Measurements from ENCODE around the gene KLHL9. TPM values are rescaled to one million over a fixed set of nuclear protein-coding genes. Genes with fewer than 3 reads are reported as not detected.

The KLHL9 gene
- total and polyA plus RNA-seq, 2 of the 13 experiments (the other 11 are each of a cell fraction or from before 2014, with no cell fraction given) = 8.7 to 17.7 TPM

DNA sequence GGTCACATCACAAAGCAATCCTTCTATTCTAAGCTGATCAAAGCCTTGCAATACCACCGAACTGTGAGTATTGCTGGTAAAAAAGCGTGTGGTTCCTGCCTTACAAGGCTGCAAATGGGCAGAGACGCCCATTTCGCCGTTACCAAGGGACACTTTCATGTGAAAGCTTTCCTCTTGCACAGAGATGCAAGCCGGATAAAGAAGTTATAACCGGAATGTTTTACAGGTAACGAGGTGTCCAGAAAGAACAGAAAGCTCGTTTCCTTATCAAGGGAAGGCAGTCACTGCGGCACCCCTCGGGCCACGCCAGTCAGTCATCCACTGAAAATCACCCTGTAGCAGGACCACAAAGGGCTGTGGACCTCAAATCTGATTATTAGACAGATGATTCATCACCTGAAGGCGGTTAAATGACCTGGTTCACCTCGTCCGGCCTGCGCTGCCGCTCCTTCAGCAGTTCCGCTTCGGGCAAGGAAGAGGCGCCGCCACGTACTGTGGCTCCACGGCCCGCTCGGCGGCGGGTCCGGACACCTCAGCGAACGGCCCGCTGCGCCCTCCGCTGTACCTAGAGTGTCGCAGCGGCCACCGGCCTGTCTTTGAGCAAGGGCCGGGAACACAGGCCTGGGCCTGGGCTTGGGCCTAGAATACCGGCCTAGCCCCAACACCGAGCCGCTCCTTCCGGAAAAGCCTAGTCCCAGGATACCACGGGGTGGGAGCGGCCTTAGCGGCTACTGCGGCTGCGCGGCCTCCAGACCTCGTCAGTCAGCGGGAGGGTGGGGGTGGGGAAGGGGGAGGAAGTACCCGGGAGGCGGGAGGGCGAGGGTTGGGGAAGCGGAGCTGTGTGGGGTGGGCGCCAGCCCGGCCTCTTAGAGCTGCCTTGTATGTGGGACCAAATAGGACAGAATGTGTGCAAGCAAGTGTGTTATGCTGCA is at the start of gene KLHL9 (continued):
- TF ChIP-seq KMT2B (CRISPR knock-in tag; IDR thresholded peaks at IDR 0.05) = peak; percentile 80; the same call in 1 of the 2 replicates
- TF ChIP-seq CEBPG (CRISPR knock-in tag; IDR thresholded peaks at IDR 0.05) = no peak
- TF ChIP-seq, protein P1, sequence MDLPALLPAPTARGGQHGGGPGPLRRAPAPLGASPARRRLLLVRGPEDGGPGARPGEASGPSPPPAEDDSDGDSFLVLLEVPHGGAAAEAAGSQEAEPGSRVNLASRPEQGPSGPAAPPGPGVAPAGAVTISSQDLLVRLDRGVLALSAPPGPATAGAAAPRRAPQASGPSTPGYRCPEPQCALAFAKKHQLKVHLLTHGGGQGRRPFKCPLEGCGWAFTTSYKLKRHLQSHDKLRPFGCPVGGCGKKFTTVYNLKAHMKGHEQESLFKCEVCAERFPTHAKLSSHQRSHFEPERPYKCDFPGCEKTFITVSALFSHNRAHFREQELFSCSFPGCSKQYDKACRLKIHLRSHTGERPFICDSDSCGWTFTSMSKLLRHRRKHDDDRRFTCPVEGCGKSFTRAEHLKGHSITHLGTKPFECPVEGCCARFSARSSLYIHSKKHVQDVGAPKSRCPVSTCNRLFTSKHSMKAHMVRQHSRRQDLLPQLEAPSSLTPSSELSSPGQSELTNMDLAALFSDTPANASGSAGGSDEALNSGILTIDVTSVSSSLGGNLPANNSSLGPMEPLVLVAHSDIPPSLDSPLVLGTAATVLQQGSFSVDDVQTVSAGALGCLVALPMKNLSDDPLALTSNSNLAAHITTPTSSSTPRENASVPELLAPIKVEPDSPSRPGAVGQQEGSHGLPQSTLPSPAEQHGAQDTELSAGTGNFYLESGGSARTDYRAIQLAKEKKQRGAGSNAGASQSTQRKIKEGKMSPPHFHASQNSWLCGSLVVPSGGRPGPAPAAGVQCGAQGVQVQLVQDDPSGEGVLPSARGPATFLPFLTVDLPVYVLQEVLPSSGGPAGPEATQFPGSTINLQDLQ (CRISPR knock-in tag; IDR thresholded peaks at IDR 0.05) = peak; percentile 78
- peak; percentile 77; the same call in 1 of the 2 replicates for TF ChIP-seq ZMAT3 (CRISPR knock-in tag; conservative IDR thresholded peaks at IDR 0.05)
- no peak for TF ChIP-seq CBX2 (IDR thresholded peaks at IDR 0.05; ENCODE audit: low read depth, low read length)
- no peak for TF ChIP-seq CBX2 (CRISPR knock-in tag; IDR thresholded peaks at IDR 0.05; ENCODE audit: low read depth)
- TF ChIP-seq NFYB (CRISPR knock-in tag; IDR thresholded peaks at IDR 0.05) = no peak
- 0 out of 2 replicates have a peak, but pooled peaks have one; percentile 29 for TF ChIP-seq KLF15 (CRISPR knock-in tag; IDR thresholded peaks at IDR 0.05; ENCODE audit: borderline replicate concordance)
- TF ChIP-seq RFX3 (CRISPR knock-in tag; IDR thresholded peaks at IDR 0.05) = no peak
- TF ChIP-seq POGZ (CRISPR knock-in tag; IDR thresholded peaks at IDR 0.05) = peak; percentile 53; the same call in 1 of the 2 replicates
- TF ChIP-seq SIX4 (CRISPR knock-in tag; IDR thresholded peaks at IDR 0.05) = no peak
- TF ChIP-seq ZNF232 (CRISPR knock-in tag; IDR thresholded peaks at IDR 0.05; ENCODE audit: borderline replicate concordance) = peak; percentile 84; the same call in 1 of the 2 replicates
- TF ChIP-seq ZNF34 (CRISPR knock-in tag; IDR thresholded peaks at IDR 0.05; ENCODE audit: borderline replicate concordance) = no peak
- no peak for TF ChIP-seq NFIB (CRISPR knock-in tag; IDR thresholded peaks at IDR 0.05; ENCODE audit: borderline replicate concordance)
- no peak for TF ChIP-seq NCOA5 (CRISPR knock-in tag; IDR thresholded peaks at IDR 0.05)
- TF ChIP-seq ZNF577 (CRISPR knock-in tag; IDR thresholded peaks at IDR 0.05; ENCODE audit: borderline replicate concordance, low read depth) = peak; percentile 83; the same call in 1 of the 2 replicates
- TF ChIP-seq, protein P2, sequence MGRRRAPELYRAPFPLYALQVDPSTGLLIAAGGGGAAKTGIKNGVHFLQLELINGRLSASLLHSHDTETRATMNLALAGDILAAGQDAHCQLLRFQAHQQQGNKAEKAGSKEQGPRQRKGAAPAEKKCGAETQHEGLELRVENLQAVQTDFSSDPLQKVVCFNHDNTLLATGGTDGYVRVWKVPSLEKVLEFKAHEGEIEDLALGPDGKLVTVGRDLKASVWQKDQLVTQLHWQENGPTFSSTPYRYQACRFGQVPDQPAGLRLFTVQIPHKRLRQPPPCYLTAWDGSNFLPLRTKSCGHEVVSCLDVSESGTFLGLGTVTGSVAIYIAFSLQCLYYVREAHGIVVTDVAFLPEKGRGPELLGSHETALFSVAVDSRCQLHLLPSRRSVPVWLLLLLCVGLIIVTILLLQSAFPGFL (CRISPR knock-in tag; IDR thresholded peaks at IDR 0.05) = no peak
- TF ChIP-seq ZNF343 (CRISPR knock-in tag; IDR thresholded peaks at IDR 0.05) = peak; percentile 34; the same call in 1 of the 2 replicates
- TF ChIP-seq NKX3-1 (CRISPR knock-in tag; IDR thresholded peaks at IDR 0.05) = no peak
- TF ChIP-seq ADNP (CRISPR knock-in tag; IDR thresholded peaks at IDR 0.05) = no peak
- TF ChIP-seq NFE2L2 (IDR thresholded peaks at IDR 0.05; ENCODE audit: low read length) = no peak

All from HepG2 (cell line).